ENCODE results near the gene MLF2.
A peak's percentile ranks its signal among the peaks of the same experiment; 100 is the strongest.

MLF2 gene, protein sequence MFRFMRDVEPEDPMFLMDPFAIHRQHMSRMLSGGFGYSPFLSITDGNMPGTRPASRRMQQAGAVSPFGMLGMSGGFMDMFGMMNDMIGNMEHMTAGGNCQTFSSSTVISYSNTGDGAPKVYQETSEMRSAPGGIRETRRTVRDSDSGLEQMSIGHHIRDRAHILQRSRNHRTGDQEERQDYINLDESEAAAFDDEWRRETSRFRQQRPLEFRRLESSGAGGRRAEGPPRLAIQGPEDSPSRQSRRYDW

DNA sequence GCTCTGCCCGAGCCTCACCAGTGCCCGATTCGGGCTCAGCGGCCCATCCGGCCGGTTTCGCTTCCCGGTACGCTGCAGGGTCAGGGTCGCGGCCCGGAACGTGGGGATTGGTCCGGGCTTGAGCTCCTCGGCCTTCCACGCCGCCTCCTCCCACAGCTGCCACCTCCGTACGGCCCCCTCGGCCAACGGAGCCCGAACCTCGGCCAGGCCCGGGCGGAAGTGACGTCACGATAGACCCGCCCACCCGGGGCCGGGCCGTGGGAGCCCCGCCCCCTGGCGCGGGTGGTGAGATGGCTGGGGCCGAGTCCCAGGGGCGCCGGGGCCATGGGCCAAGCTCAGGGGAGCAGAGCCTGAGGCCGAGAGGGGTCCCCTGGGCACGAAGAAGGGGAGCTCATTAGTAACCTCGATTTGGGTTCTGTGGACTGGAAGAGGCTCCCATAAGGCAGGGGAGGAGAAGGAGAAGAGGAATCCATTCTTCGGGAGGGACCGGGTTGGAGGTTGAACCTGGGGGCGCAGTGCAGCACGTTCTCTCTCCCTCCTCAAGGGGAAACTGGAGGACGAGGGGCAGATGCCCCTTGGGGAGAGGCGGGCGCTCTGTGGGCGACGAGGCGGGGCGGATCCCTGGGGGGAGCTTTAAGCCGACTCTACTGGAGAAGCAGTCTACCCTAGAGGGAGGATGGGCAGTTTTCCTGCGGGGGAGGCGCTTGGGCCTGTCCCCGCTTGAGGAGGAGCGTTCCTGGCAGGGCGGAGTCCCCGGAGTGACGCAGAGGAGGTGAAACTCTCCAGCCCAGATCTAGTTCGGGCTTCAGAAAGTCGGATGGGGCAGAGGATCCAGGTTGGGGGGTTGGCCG lies at the start of gene MLF2:
TSS of gene MLF2 (minus strand) at position 221 of the 851 bp plus-strand sequence. CDS start 807 bp downstream, outside the sequence.
- H3K4me3 ChIP-seq (ENCODE audit: low read depth, low read length), result peak within 1 kb of the TSS; percentile 97
- TF ChIP-seq, protein P1, sequence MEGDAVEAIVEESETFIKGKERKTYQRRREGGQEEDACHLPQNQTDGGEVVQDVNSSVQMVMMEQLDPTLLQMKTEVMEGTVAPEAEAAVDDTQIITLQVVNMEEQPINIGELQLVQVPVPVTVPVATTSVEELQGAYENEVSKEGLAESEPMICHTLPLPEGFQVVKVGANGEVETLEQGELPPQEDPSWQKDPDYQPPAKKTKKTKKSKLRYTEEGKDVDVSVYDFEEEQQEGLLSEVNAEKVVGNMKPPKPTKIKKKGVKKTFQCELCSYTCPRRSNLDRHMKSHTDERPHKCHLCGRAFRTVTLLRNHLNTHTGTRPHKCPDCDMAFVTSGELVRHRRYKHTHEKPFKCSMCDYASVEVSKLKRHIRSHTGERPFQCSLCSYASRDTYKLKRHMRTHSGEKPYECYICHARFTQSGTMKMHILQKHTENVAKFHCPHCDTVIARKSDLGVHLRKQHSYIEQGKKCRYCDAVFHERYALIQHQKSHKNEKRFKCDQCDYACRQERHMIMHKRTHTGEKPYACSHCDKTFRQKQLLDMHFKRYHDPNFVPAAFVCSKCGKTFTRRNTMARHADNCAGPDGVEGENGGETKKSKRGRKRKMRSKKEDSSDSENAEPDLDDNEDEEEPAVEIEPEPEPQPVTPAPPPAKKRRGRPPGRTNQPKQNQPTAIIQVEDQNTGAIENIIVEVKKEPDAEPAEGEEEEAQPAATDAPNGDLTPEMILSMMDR (IDR thresholded peaks at IDR 0.05; ENCODE audit: low read depth, low read length, missing control alignments), result no peak
- DNase-seq (ENCODE audit: low read depth), result peak; percentile 95

- TF ChIP-seq, protein P1 (IDR thresholded peaks at IDR 0.05; ENCODE audit: low read depth, low read length, missing control alignments), result no peak
- no peak overlapping the region for H3K4me3 ChIP-seq (ENCODE audit: low read depth, low read length)
- DNase-seq (ENCODE audit: low read depth), result no peak
These were observed 46.2 kb upstream of the MLF2 start for GRCh38 chr12:6799147-6799546.

DNA sequence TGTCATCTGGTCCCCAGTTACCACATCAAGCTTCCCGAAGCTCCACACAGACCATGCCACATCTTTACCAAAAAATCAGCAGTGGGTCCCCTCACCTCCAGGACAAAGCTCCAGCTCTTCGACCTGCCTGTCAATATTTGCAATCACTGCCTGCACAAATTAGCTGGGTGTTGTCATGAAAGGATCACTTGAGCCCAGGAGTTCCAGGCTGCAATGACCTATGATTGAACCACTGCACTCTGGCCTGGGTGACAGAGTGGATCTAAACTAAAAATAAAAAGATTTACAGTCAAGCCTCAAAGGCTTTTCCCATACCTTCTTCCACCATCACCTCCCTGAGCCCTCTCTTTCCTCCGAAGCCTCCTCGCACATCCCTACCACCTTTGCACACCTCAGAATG lies 43.6 kb upstream of the MLF2 start:
- TF ChIP-seq, protein P1 (IDR thresholded peaks at IDR 0.05; ENCODE audit: low read depth, low read length, missing control alignments), result no peak
- no peak overlapping the region for H3K4me3 ChIP-seq (ENCODE audit: low read depth, low read length)
- no peak for DNase-seq (ENCODE audit: low read depth)

- DNase-seq (ENCODE audit: low read depth), result no peak
- TF ChIP-seq, protein P1 (IDR thresholded peaks at IDR 0.05; ENCODE audit: low read depth, low read length, missing control alignments), result no peak
- no peak overlapping the region for H3K4me3 ChIP-seq (ENCODE audit: low read depth, low read length)
These were observed 42.1 kb upstream of the MLF2 start for GRCh38 chr12:6795088-6795487.

DNA sequence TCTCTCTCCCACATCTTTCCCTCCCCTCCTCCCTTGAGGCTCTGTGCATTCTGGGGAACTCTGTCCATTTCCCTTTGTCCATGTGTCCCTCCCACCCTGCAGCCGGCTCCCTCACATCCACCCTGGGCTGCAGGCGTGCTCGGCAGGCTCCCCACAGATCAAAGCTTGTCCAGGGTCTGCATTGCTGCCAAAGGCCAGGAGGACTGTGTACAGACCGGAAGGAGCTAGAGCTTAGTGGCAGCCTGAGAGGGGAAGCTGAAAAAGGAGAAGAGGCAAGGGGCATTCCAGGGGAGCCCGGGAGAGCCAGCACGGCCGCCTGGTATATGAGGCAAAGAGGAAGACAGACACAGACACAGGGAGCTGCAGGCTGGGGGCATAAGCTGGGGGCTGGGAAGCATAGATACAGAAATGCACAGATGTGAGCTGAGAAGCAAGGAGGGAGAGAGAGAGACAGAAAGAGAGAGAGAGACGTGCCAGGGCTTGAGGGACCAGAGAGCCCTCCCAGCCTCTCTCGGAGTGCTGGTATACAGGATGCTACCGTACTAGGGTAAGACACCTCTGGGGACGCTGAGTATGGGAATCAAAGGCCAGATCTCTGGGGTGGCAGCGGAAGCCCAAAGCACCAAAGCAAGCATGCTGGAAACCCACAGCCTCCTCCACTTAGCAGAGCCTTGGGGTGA lies 39.7 kb upstream of the MLF2 start:
- H3K4me3 ChIP-seq (ENCODE audit: low read depth, low read length), result no peak overlapping the region
- no peak for DNase-seq (ENCODE audit: low read depth)
- TF ChIP-seq, protein P1 (IDR thresholded peaks at IDR 0.05; ENCODE audit: low read depth, low read length, missing control alignments), result no peak

- TF ChIP-seq, protein P1 (IDR thresholded peaks at IDR 0.05; ENCODE audit: low read depth, low read length, missing control alignments), result no peak
- DNase-seq (ENCODE audit: low read depth), result no peak
- H3K4me3 ChIP-seq (ENCODE audit: low read depth, low read length), result no peak overlapping the region
These were observed 39.1 kb upstream of the MLF2 start for GRCh38 chr12:6791931-6792520.
